A673 (cell line): ENCODE data around the gene MIER3. TPM values are rescaled to one million over a fixed set of nuclear protein-coding genes. Genes with fewer than 3 reads are reported as not detected.
"Not testable (repeated sequence)": the region's sequence is repeated elsewhere in the genome, so short reads cannot be mapped to it uniquely, and the experiment has no call there.

Experiments
- BruUV-seq: library from RNA; stranded (reverse); fragments of 400-500 nt; replicated peaks from 2 replicates; lab custom pipeline; 2021; lab: Mats Ljungman, UMichigan
- CTCF ChIA-PET: fragments of 300-600 bp; sonication (Branson Sonifier 250); formaldehyde crosslinking; loops from one replicate; lab custom pipeline; 2022; ENCODE audit warnings: antibody characterized with exemption; lab: Charles Lee
- POLR2A ChIA-PET: fragments of 300-600 bp; sonication (Branson Sonifier 250); formaldehyde crosslinking; loops from one replicate; lab custom pipeline; 2022; ENCODE audit warnings: antibody characterized with exemption; ENCODE audit not compliant: low non-redundant PET; lab: Charles Lee
- DNase-seq: peaks from one replicate; pipeline ENCODE4 v3.0.0-alpha.2; 2015; ENCODE audit warnings: low spot score
- H3K27ac ChIP-seq: fragments of 200-600 bp; sonication (generic); 2 replicates; pipeline ENCODE4 v1.5.1; 2016; ENCODE audit warnings: mixed run types, low read depth, mild to moderate bottlenecking, mixed read lengths, antibody characterized with exemption, low read length; ENCODE audit not compliant: poor library complexity, severe bottlenecking
- H3K27me3 ChIP-seq: fragments of 200-600 bp; sonication (generic); replicated peaks from 2 replicates; pipeline ENCODE4 v1.6.1; 2017; ENCODE audit warnings: mixed run types, low read depth, mild to moderate bottlenecking, mixed read lengths, antibody characterized with exemption, low read length; ENCODE audit not compliant: insufficient read depth, poor library complexity
- H3K36me3 ChIP-seq: fragments of 200-600 bp; sonication (generic); 2 replicates; pipeline ENCODE4 v1.6.1; 2016; ENCODE audit warnings: mixed run types, mild to moderate bottlenecking, mixed read lengths, antibody characterized with exemption, low read length; ENCODE audit not compliant: insufficient read depth, poor library complexity, severe bottlenecking
- H3K4me1 ChIP-seq: fragments of 200-600 bp; sonication (generic); 2 replicates; pipeline ENCODE4 v1.6.1; 2017; ENCODE audit warnings: mixed run types, mild to moderate bottlenecking, mixed read lengths, antibody characterized with exemption, low read length; ENCODE audit not compliant: insufficient read depth, poor library complexity, severe bottlenecking
- H3K4me3 ChIP-seq: fragments of 200-600 bp; sonication (generic); 2 replicates; pipeline ENCODE4 v1.5.1; 2016; ENCODE audit warnings: low read depth, mixed run types, mild to moderate bottlenecking, mixed read lengths, low read length; ENCODE audit not compliant: poor library complexity, severe bottlenecking
- H3K9me3 ChIP-seq: fragments of 200-600 bp; sonication (generic); 2 replicates; pipeline ENCODE4 v1.6.1; 2016; ENCODE audit warnings: mixed run types, low read depth, mild to moderate bottlenecking, mixed read lengths, antibody characterized with exemption, low read length; ENCODE audit not compliant: poor library complexity, severe bottlenecking
- EZH2 ChIP-seq: fragments of 200-600 bp; sonication (generic); IDR thresholded peaks from 2 replicates; pipeline ENCODE4 v1.6.1; 2017; ENCODE audit warnings: borderline replicate concordance, low read depth, mild to moderate bottlenecking, mixed read lengths, antibody characterized with exemption, low read length; ENCODE audit not compliant: poor library complexity, severe bottlenecking
- intact Hi-C: fragments of 100-400 bp; cut with micrococcal nuclease; formaldehyde crosslinking; loops from one replicate; pipeline ENCODE4 v1.10.0; 2022; ENCODE audit not compliant: unreplicated experiment
- total RNA-seq: library from RNA; stranded (reverse); gene quantifications from 2 replicates; pipeline ENCODE4 v1.2.3, GENCODE V29; 2021
- TF ChIP-seq, protein P1 (sequence below): fragments of 300-800, 200-600 bp; sonication (generic); conservative IDR thresholded peaks from 2 replicates; pipeline ENCODE4 v1.5.1; 2017; ENCODE audit warnings: low read depth, mild to moderate bottlenecking, antibody characterized with exemption, low read length, moderate library complexity, mixed read lengths

MIER3 gene
- total RNA-seq, 1 experiment from 2014 or later = 26.2 TPM

DNA sequence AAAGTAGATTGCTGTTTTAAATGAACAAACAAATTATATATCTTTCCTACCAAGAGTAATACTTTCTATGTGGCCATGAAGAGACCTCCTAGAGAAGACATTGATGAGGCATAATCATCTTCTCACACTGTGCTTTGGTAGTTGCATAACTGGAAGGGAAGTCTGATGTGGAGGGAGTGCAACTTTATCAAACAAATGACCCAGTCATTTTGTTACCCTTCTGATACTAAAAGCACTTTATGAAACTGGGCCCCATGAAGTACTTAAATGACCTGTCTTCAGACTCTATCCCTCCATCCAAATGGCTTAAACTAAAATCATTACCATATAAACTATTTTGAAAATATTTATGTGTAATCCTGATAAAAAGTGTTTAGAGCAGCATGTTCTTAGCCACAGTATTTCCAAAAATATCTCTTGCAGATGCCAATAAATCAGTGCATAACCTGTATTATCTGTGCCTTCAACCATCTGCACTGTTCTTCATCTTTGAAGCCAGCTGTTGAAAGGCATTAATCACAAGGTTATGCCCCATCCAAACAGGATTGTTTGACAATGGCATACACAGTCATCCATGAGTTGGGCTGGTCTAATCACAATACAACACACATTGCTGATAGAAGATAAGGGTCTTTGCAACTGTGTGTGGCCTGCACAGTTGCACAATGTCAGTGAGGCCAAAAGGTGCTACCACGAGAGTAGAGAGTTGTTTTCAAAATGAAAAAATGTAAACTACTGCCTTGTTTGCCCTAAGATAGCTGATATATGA, 31.9 kb upstream of the MIER3 start:
- H3K27me3 ChIP-seq = no peaks in the 10 kb centered on the region
- H3K36me3 ChIP-seq = no peaks in the 10 kb centered on the region
- ChIA-PET CTCF (no interaction called here), POLR2A (no interaction called here)
- H3K9me3 ChIP-seq = no peaks in the 10 kb centered on the region
- TF ChIP-seq, protein P1, sequence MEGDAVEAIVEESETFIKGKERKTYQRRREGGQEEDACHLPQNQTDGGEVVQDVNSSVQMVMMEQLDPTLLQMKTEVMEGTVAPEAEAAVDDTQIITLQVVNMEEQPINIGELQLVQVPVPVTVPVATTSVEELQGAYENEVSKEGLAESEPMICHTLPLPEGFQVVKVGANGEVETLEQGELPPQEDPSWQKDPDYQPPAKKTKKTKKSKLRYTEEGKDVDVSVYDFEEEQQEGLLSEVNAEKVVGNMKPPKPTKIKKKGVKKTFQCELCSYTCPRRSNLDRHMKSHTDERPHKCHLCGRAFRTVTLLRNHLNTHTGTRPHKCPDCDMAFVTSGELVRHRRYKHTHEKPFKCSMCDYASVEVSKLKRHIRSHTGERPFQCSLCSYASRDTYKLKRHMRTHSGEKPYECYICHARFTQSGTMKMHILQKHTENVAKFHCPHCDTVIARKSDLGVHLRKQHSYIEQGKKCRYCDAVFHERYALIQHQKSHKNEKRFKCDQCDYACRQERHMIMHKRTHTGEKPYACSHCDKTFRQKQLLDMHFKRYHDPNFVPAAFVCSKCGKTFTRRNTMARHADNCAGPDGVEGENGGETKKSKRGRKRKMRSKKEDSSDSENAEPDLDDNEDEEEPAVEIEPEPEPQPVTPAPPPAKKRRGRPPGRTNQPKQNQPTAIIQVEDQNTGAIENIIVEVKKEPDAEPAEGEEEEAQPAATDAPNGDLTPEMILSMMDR = no peak
- no peak for TF ChIP-seq EZH2
- no peaks in the 10 kb centered on the region for H3K4me1 ChIP-seq
- no peak overlapping the region for H3K27ac ChIP-seq
- no peak overlapping the region for H3K4me3 ChIP-seq
- no peak for DNase-seq
- intact Hi-C loops = no loop called here
- BruUV-seq = no TSS peak

DNA sequence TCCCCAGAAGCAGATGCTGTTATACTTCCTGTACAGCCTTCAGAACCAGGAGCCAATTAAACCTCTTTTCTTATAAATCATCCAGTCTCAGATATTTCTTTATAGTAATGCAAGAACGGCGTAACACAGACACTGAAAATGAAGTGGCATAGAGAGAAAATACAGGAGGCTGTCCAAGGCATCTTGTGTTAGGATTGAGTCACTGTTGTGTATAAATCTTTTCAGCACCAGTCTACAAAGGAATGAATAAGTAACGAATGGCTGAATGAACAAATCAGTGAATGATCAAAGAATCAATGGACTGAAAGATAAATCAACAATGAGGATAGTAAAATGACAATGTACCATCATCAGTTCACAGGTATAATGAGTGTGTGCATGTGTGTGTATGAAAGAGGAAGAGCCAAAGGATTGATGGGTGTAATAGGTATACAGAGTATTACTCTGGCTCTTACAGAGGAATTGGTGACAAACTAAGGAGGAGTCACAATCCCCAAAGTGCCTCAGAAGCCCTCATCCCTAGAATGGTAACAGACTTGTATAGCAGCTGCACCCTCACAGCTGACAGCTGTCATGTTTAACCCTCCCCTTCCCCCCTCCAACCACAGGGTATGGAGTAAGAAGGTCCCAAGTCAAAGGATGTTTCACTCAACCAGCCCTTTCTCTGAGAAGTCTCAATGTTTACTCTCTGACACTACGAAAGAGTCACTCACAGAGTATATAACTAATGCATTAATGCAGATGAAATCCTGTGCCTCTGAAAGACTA, 29.8 kb upstream of the MIER3 start:
- no peak for TF ChIP-seq EZH2
- TF ChIP-seq, protein P1 = no peak
- Histone ChIP-seq H3K4me3 (no peak overlapping the region), H3K36me3 (no peaks in the 10 kb centered on the region), H3K9me3 (no peaks in the 10 kb centered on the region), H3K27ac (no peak overlapping the region), H3K4me1 (no peaks in the 10 kb centered on the region), H3K27me3 (no peaks in the 10 kb centered on the region)
- POLR2A ChIA-PET = no interaction called here
- BruUV-seq = no TSS peak
- DNase-seq = no peak
- CTCF ChIA-PET = no interaction called here
- intact Hi-C loops = no loop called here

DNA sequence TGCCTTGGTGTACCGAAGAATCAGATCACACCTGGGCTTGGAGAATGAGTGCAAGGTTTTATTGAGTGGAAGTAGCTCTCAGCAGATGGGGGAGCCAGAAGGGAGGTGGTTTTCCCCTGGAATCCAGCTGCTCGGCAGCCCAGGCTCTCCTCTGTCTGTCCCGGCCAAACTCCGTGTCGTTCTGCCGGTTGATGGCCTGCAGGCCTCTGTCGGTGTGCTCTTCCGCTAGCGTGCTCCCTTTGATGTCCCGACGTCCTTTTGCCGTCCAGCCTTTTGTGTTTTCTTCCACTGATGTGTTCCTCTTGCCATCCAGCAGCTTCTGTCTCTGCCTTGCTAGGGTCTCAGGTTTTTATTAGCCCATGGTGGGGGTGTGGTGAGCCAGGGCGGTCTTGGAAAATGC, 28.0 kb upstream of the MIER3 start:
- Histone ChIP-seq H3K4me1 (no peaks in the 10 kb centered on the region), H3K36me3 (no peaks in the 10 kb centered on the region), H3K9me3 (no peaks in the 10 kb centered on the region), H3K27ac (no peak overlapping the region), H3K27me3 (no peaks in the 10 kb centered on the region), H3K4me3 (no peak overlapping the region)
- no peak for DNase-seq
- intact Hi-C loops = no loop called here
- POLR2A ChIA-PET = no interaction called here
- TF ChIP-seq EZH2 = no peak
- TF ChIP-seq, protein P1 = no peak
- no TSS peak for BruUV-seq
- CTCF ChIA-PET = no interaction called here

DNA sequence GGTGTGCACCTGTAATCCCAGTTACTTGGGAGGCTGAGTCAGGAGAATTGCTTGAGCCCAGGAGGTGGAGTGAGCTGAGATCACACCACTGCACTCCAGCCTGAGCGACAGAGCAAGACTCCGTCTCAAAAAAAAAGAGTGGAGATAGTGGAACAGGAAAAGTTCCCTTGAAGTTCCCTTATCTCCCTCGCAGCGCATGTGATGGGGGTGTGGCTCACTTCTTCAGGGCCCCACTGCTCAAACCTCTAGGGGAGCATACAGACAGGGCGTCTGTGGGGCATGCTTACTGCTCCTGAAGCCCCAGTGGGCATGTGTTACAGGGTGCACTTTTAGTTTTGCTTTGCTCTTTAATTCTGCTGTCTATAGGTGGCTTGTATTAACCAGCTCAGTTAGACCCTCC, 27.6 kb upstream of the MIER3 start:
- CTCF ChIA-PET, intact Hi-C loops, H3K9me3 ChIP-seq, H3K4me3 ChIP-seq, DNase-seq, H3K4me1 ChIP-seq, H3K27ac ChIP-seq, H3K36me3 ChIP-seq, BruUV-seq, H3K27me3 ChIP-seq, POLR2A ChIA-PET: not testable (repeated sequence)
